SIG-M5 treated with dmso at 0.1 percent for 504 hours (cell line): ENCODE measurements around the gene SNAPIN.

Experiments used
- DNase-seq: peaks from one replicate; lab custom pipeline; 2025; ENCODE audit not compliant: unreplicated experiment; lab: John Stamatoyannopoulos, UW

SNAPIN gene

GRCh38 chr1:153705484-153705883, 47.0 kb downstream of the SNAPIN start:
- DNase-seq: no peak

GRCh38 chr1:153711026-153711425, 52.5 kb downstream of the SNAPIN start:
- DNase-seq: no peak
